CD4-positive, alpha-beta memory T cell (primary cell): ENCODE measurements around the gene ATP1B4. TPM values are rescaled to one million over a fixed set of nuclear protein-coding genes. Genes with fewer than 3 reads are reported as not detected.
"Not testable (repeated sequence)": the region's sequence is repeated elsewhere in the genome, so short reads cannot be mapped to it uniquely, and the experiment has no call there.

ENCODE experiments used
- CTCF ChIA-PET: fragments of 350-600 bp; sonication (Branson Sonifier 250); formaldehyde crosslinking; loops from one replicate; lab custom pipeline; 2021; ENCODE audit warnings: inconsistent platforms; ENCODE audit not compliant: partially characterized antibody; lab: Charles Lee
- POLR2A ChIA-PET: fragments of 350-600 bp; sonication (Branson Sonifier 250); formaldehyde crosslinking; loops from one replicate; lab custom pipeline; 2021; ENCODE audit not compliant: partially characterized antibody; lab: Charles Lee
- DNase-seq, 5 donors: peaks; one replicate each; pipeline versions ENCODE4 v3.0.0 to v3.0.0-alpha.2; 2020 to 2022; ENCODE audit warnings: mixed read lengths in 1 of 5
- H3K27ac ChIP-seq: one replicate; pipeline ENCODE4 v1.7.0; 2013; ENCODE audit warnings: low read depth, low read length
- H3K27me3 ChIP-seq: 2 replicates; pipeline ENCODE4 v1.7.0; 2013; ENCODE audit warnings: mild to moderate bottlenecking, low read length, moderate library complexity; ENCODE audit not compliant: insufficient read depth
- H3K36me3 ChIP-seq: 2 replicates; pipeline ENCODE4 v1.7.0; 2013; ENCODE audit warnings: mild to moderate bottlenecking, low read length, moderate library complexity; ENCODE audit not compliant: insufficient read depth
- H3K4me1 ChIP-seq: 2 replicates; pipeline ENCODE4 v1.7.0; 2013; ENCODE audit warnings: mild to moderate bottlenecking, low read length, moderate library complexity; ENCODE audit not compliant: insufficient read depth
- H3K4me3 ChIP-seq, 2 donors: one replicate each; pipeline ENCODE4 v1.7.0; 2013; ENCODE audit warnings: low read length in 2 of 2, mild to moderate bottlenecking in 1 of 2
- H3K9me3 ChIP-seq, 2 donors: one replicate each; pipeline ENCODE4 v1.7.0; 2013; ENCODE audit warnings: low read length in 2 of 2, control low read depth in 1 of 2; ENCODE audit not compliant: control insufficient read depth in 1 of 2
- H3K27ac Mint-ChIP-seq, 7 donors: one replicate each; pipeline ENCODE4 v1.8.0; 2020 to 2021; ENCODE audit warnings: mixed read lengths in 7 of 7, mild to moderate bottlenecking in 6 of 7, inconsistent platforms in 3 of 7, moderate library complexity in 3 of 7
- H3K27me3 Mint-ChIP-seq, 2 donors: one replicate each; pipeline ENCODE4 v1.8.0; 2020 to 2021; ENCODE audit warnings: mixed read lengths in 2 of 2
- H3K36me3 Mint-ChIP-seq, 2 donors: one replicate each; pipeline ENCODE4 v1.8.0; 2020 to 2021; ENCODE audit warnings: mixed read lengths in 2 of 2, inconsistent platforms in 1 of 2, mild to moderate bottlenecking in 1 of 2
- H3K4me1 Mint-ChIP-seq, 4 donors: one replicate each; pipeline ENCODE4 v1.8.0; 2020 to 2021; ENCODE audit warnings: mixed read lengths in 4 of 4, mild to moderate bottlenecking in 1 of 4
- H3K4me3 Mint-ChIP-seq, 8 donors: one replicate each; pipeline ENCODE4 v1.8.0; 2020 to 2021; ENCODE audit warnings: mixed read lengths in 8 of 8, mild to moderate bottlenecking in 7 of 8, moderate library complexity in 6 of 8, inconsistent platforms in 3 of 8
- H3K9me3 Mint-ChIP-seq, 8 donors: one replicate each; pipeline ENCODE4 v1.8.0; 2020 to 2021; ENCODE audit warnings: mixed read lengths in 8 of 8, mild to moderate bottlenecking in 5 of 8, inconsistent platforms in 3 of 8, moderate library complexity in 1 of 8
- intact Hi-C: fragments of 100-400 bp; cut with micrococcal nuclease; formaldehyde crosslinking; loops from one replicate; pipeline ENCODE4 v1.15.1; 2023
- polyA plus RNA-seq, 2 donors: library from polyadenylated mRNA; unstranded; fragments of 300-500 nt; fragmentation: Illumina TruSeq; gene quantifications; one replicate each; pipeline ENCODE4 v1.2.3, GENCODE V29; 2021
- total RNA-seq, 2 experiments: library from RNA; stranded (reverse); gene quantifications; one replicate each; pipeline ENCODE4 v1.2.3, GENCODE V29; 2021

Gene ATP1B4
- total and polyA plus RNA-seq, 4 experiments from 2014 or later = not detected

- H3K4me3 ChIP-seq = no peak overlapping the region
- DNase-seq = no peak
Measured at GRCh38 chrX:120334151-120334550, 27.7 kb upstream of the ATP1B4 start.

GRCh38 chrX:120334603-120335002 lies 27.3 kb upstream of the ATP1B4 start:
- Mint-ChIP-seq H3K4me3 (no peak overlapping the region), H3K4me1 (no peaks in the 10 kb centered on the region), H3K36me3 (peaks cover 0 to 7% of the 10 kb centered on the region in 2 donors), H3K9me3 (peaks cover 0 to 40% (median 31%) of the 10 kb centered on the region in 8 donors), H3K27me3 (no peaks in the 10 kb centered on the region), H3K27ac (no peak overlapping the region)
- POLR2A ChIA-PET = no interaction called here
- CTCF ChIA-PET = no interaction called here
- intact Hi-C loops = no loop called here
- DNase-seq = no peak
- Histone ChIP-seq H3K4me1 (no peaks in the 10 kb centered on the region), H3K9me3 (no peaks in the 10 kb centered on the region), H3K27me3 (no peaks in the 10 kb centered on the region), H3K4me3 (no peak overlapping the region), H3K36me3 (no peaks in the 10 kb centered on the region), H3K27ac (no peak overlapping the region)

More at GRCh38 chrX:120334151-120334550, 27.7 kb upstream of the ATP1B4 start:
- Mint-ChIP-seq H3K27ac (no peak overlapping the region), H3K27me3 (peaks cover 0 to 2% of the 10 kb centered on the region in 2 donors), H3K4me1 (no peaks in the 10 kb centered on the region), H3K9me3 (peaks cover 0 to 37% (median 27%) of the 10 kb centered on the region in 8 donors), H3K36me3 (peaks cover 0 to 6% of the 10 kb centered on the region in 2 donors), H3K4me3 (no peak overlapping the region)
- Histone ChIP-seq H3K27me3 (no peaks in the 10 kb centered on the region), H3K4me1 (no peaks in the 10 kb centered on the region), H3K27ac (no peak overlapping the region), H3K36me3 (no peaks in the 10 kb centered on the region), H3K9me3 (no peaks in the 10 kb centered on the region)
- POLR2A ChIA-PET = no interaction called here
- CTCF ChIA-PET = no interaction called here
- intact Hi-C loops = no loop called here

- peaks cover 0 to 46% (median 31%) of the 10 kb centered on the region in 8 donors for H3K9me3 Mint-ChIP-seq
- H3K4me3 Mint-ChIP-seq = no peak overlapping the region
- H3K27ac Mint-ChIP-seq = no peak overlapping the region
- ChIA-PET CTCF (no interaction called here), POLR2A (no interaction called here)
- no peaks in the 10 kb centered on the region for H3K27me3 Mint-ChIP-seq
- no peaks in the 10 kb centered on the region for H3K4me1 Mint-ChIP-seq
- intact Hi-C loops = no loop called here
- no peaks in the 10 kb centered on the region for H3K36me3 ChIP-seq
- H3K9me3 ChIP-seq = no peaks in the 10 kb centered on the region
- H3K27ac ChIP-seq = no peak overlapping the region
- DNase-seq = no peak
- no peak overlapping the region for H3K4me3 ChIP-seq
- no peaks in the 10 kb centered on the region for H3K27me3 ChIP-seq
- H3K36me3 Mint-ChIP-seq = peaks cover 0 to 7% of the 10 kb centered on the region in 2 donors
- no peaks in the 10 kb centered on the region for H3K4me1 ChIP-seq
Measured at GRCh38 chrX:120335289-120335688, 26.6 kb upstream of the ATP1B4 start.

GRCh38 chrX:120336899-120337298 lies 25.0 kb upstream of the ATP1B4 start:
- intact Hi-C loops = no loop called here
- no peak overlapping the region for H3K27ac ChIP-seq
- no peak for DNase-seq
- no peak overlapping the region for H3K27ac Mint-ChIP-seq
- CTCF ChIA-PET = no interaction called here
- no peaks in the 10 kb centered on the region for H3K9me3 ChIP-seq
- H3K4me1 ChIP-seq = no peaks in the 10 kb centered on the region
- POLR2A ChIA-PET = no interaction called here
- peaks cover 0 to 50% (median 33%) of the 10 kb centered on the region in 8 donors for H3K9me3 Mint-ChIP-seq
- H3K27me3 ChIP-seq = no peaks in the 10 kb centered on the region
- no peaks in the 10 kb centered on the region for H3K27me3 Mint-ChIP-seq
- no peaks in the 10 kb centered on the region for H3K4me1 Mint-ChIP-seq
- H3K4me3 ChIP-seq = no peak overlapping the region
- H3K36me3 Mint-ChIP-seq = peaks cover 0 to 7% of the 10 kb centered on the region in 2 donors
- no peak overlapping the region for H3K4me3 Mint-ChIP-seq
- H3K36me3 ChIP-seq = no peaks in the 10 kb centered on the region

GRCh38 chrX:120344566-120344965 lies 17.3 kb upstream of the ATP1B4 start:
- H3K27me3 ChIP-seq, H3K4me3 ChIP-seq, H3K27me3 Mint-ChIP-seq, H3K4me1 ChIP-seq, intact Hi-C loops, CTCF ChIA-PET, POLR2A ChIA-PET, H3K9me3 ChIP-seq, H3K36me3 ChIP-seq, H3K27ac ChIP-seq, H3K36me3 Mint-ChIP-seq: not testable (repeated sequence)
- Mint-ChIP-seq H3K4me1 (peaks cover 0 to 23% (median 0%) of the 10 kb centered on the region in 4 donors), H3K9me3 (peaks cover 1 to 17% (median 7%) of the 10 kb centered on the region in 8 donors), H3K4me3 (peak overlapping the region in 1 of 8 donors; percentile 4), H3K27ac (peak overlapping the region in 3 of 7 donors; percentile 4 to 46 (median 23))
- DNase-seq = peak in 2 of 5 donors; percentile 21 to 23

GRCh38 chrX:120350450-120351138 lies 11.3 kb upstream of the ATP1B4 start:
- intact Hi-C loops = no loop called here
- no peak for DNase-seq
- peaks cover 0 to 5% (median 2%) of the 10 kb centered on the region in 8 donors for H3K9me3 Mint-ChIP-seq
- ChIA-PET CTCF (no interaction called here), POLR2A (no interaction called here)
- H3K27ac Mint-ChIP-seq = peak overlapping the region in 1 of 7 donors; percentile 6
- no peak overlapping the region for H3K27ac ChIP-seq
- H3K4me3 Mint-ChIP-seq = no peak overlapping the region
- H3K27me3 ChIP-seq = no peaks in the 10 kb centered on the region
- peaks cover 0 to 5% of the 10 kb centered on the region in 2 donors for H3K27me3 Mint-ChIP-seq
- no peaks in the 10 kb centered on the region for H3K9me3 ChIP-seq
- no peaks in the 10 kb centered on the region for H3K4me1 ChIP-seq
- no peaks in the 10 kb centered on the region for H3K36me3 Mint-ChIP-seq
- H3K4me3 ChIP-seq = no peak overlapping the region
- no peaks in the 10 kb centered on the region for H3K4me1 Mint-ChIP-seq
- no peaks in the 10 kb centered on the region for H3K36me3 ChIP-seq

GRCh38 chrX:120356084-120356483 lies 5.8 kb upstream of the ATP1B4 start:
- intact Hi-C loops = no loop called here
- no peaks in the 10 kb centered on the region for H3K4me1 Mint-ChIP-seq
- no peak overlapping the region for H3K27ac ChIP-seq
- H3K27me3 Mint-ChIP-seq = peaks cover 1 to 3% of the 10 kb centered on the region in 2 donors
- no peaks in the 10 kb centered on the region for H3K27me3 ChIP-seq
- H3K4me1 ChIP-seq = no peaks in the 10 kb centered on the region
- H3K36me3 ChIP-seq = no peaks in the 10 kb centered on the region
- POLR2A ChIA-PET = no interaction called here
- peaks cover 0 to 2% (median 0%) of the 10 kb centered on the region in 8 donors for H3K9me3 Mint-ChIP-seq
- DNase-seq = no peak
- H3K9me3 ChIP-seq = no peaks in the 10 kb centered on the region
- no peaks in the 10 kb centered on the region for H3K36me3 Mint-ChIP-seq
- CTCF ChIA-PET = interaction anchor here (1.5 kb wide), 1 partner anchor 10 kb away, joined by 4 read pairs; no protein-coding TSS in a partner anchor
- no peak overlapping the region for H3K27ac Mint-ChIP-seq
- H3K4me3 Mint-ChIP-seq = no peak overlapping the region
- H3K4me3 ChIP-seq = no peak overlapping the region
